DND-41 (cell line): ENCODE measurements around the gene FUBP1.

Experiments
- CTCF ChIP-seq: IDR thresholded peaks from 2 replicates; pipeline ENCODE4 v1.5.1; 2012; ENCODE audit warnings: borderline replicate concordance, low read length, moderate library complexity, mild to moderate bottlenecking; ENCODE audit not compliant: poor library complexity, severe bottlenecking; ENCODE audit errors: extremely low read depth
- EZH2 ChIP-seq: IDR thresholded peaks from 3 replicates; pipeline ENCODE4 v1.6.1; 2012; ENCODE audit warnings: borderline replicate concordance, low read depth, mild to moderate bottlenecking, moderate library complexity, low read length, inconsistent platforms; ENCODE audit not compliant: severe bottlenecking

- TF ChIP-seq CTCF = no peak
- no peak for TF ChIP-seq EZH2
Measured at GRCh38 chr1:77948841-77949424, 29.9 kb downstream of the FUBP1 start.
